Sigmoid colon (tissue), 7 donors: ENCODE data around the gene POLR3A. TPM values are rescaled to one million over a fixed set of nuclear protein-coding genes. Genes with fewer than 3 reads are reported as not detected.

Experiments used
- DNase-seq: peaks from one replicate; pipeline ENCODE4 v3.0.0-alpha.2; 2019
- H3K27ac ChIP-seq, 4 donors: fragments of 200-600 bp; sonication (generic); one replicate each; pipeline ENCODE4 v1.5.1; 2016 to 2019; ENCODE audit warnings: mild to moderate bottlenecking in 1 of 4
- H3K27me3 ChIP-seq, 3 donors: fragments of 200-600 bp; sonication (generic); one replicate each; pipeline ENCODE4 v1.5.1; 2019; ENCODE audit warnings: mild to moderate bottlenecking in 1 of 3
- H3K36me3 ChIP-seq, 4 donors: fragments of 200-600 bp; sonication (generic); one replicate each; pipeline ENCODE4 v1.5.1; 2016 to 2019
- H3K4me1 ChIP-seq, 4 donors: fragments of 200-600 bp; sonication (generic); one replicate each; pipeline ENCODE4 v1.5.1; 2017 to 2019
- H3K4me3 ChIP-seq, 4 donors: fragments of 200-600 bp; sonication (generic); one replicate each; pipeline ENCODE4 v1.5.1; 2017 to 2019; ENCODE audit warnings: mild to moderate bottlenecking in 2 of 4, moderate library complexity in 1 of 4
- H3K9me3 ChIP-seq, 4 donors: fragments of 200-600 bp in 3 of 4; sonication (generic) in 3 of 4; one replicate each; pipeline versions ENCODE4 v1.5.1 to v1.6.1; 2013 to 2019
- EP300 ChIP-seq, 4 donors: sonication (generic); formaldehyde crosslinking; IDR thresholded peaks; one replicate each; pipeline ENCODE4 v1.6.1; 2017; ENCODE audit warnings: antibody characterized with exemption in 4 of 4
- POLR2A ChIP-seq, 2 donors: fragments of 450-650 bp; IDR thresholded peaks; one replicate each; pipeline ENCODE4 v1.6.1; 2016; ENCODE audit warnings: antibody characterized with exemption in 2 of 2, mild to moderate bottlenecking in 2 of 2, moderate library complexity in 2 of 2
- POLR2AphosphoS5 ChIP-seq, 4 donors: sonication (generic); formaldehyde crosslinking; IDR thresholded peaks; one replicate each; pipeline ENCODE4 v1.6.1; 2017; ENCODE audit warnings: antibody characterized with exemption in 4 of 4
- WGBS, 2 donors: extraction: QIAGEN DNeasy Blood & Tissue Kit; methylation state at CpG; one replicate each; pipeline ENCODE4 v1.1.7; 2013; 5-methylcytosine and 5-hydroxymethylcytosine counted together
- intact Hi-C: fragments of 100-400 bp; cut with DNase I; formaldehyde crosslinking; loops from one replicate; pipeline ENCODE4 v1.15.1; 2023
- polyA plus RNA-seq, 3 donors: library from polyadenylated mRNA; stranded (reverse); fragments of 200-250 nt; gene quantifications; one replicate each; pipeline ENCODE4 v1.2.3, GENCODE V29; 2013
- total RNA-seq, 4 donors: library from RNA; depleted of rRNA; stranded (reverse); fragments of >200 nt; gene quantifications; one replicate each; pipeline ENCODE4 v1.1.0, GENCODE V29; 2016
- TF ChIP-seq, protein P1 (sequence below), 4 experiments: fragments of 450-650 bp in 3 of 4; fragments of 200-600 bp in 1 of 4; IDR thresholded peaks; one replicate each; pipeline ENCODE4 v1.5.1; 2016 to 2019; ENCODE audit warnings: antibody characterized with exemption in 4 of 4, mild to moderate bottlenecking in 3 of 4, moderate library complexity in 2 of 4
- donor health status: healthy with polysubstance abuse.
- donor health status: Bipolar disorder and iron deficiency.
- donor health status: healthy.

The POLR3A gene
- total and polyA plus RNA-seq, 7 donors: 1.6 to 13.0 (median 9.6) TPM

DNA sequence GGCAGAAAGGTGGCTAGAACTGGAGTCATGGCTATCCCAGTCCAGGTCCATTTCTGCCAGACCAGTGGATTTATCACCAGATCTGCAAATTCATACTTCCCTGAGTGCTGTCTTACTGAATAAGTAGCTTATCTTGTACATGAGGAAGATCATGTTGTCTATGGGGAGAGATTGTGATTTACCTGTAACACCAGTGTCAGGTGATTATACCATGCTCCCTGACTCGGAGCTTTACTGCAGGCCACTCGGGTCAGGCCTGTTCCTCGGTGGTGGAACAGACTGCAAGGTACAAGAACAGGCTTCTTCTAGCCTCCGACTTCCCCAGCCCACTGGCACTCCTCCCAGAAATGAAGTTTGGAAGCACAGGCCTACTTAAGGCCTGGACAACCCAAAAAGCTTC is 60.2 kb downstream of the POLR3A start:
- Histone ChIP-seq H3K27ac (peak overlapping the region; percentile 79 to 93 (median 90)), H3K9me3 (no peaks in the 10 kb centered on the region), H3K27me3 (no peaks in the 10 kb centered on the region), H3K36me3 (no peaks in the 10 kb centered on the region), H3K4me1 (peaks cover 0 to 46% (median 41%) of the 10 kb centered on the region in 4 donors), H3K4me3 (no peak overlapping the region)
- TF ChIP-seq POLR2A (IDR thresholded peaks at IDR 0.05): no peak
- TF ChIP-seq EP300 (IDR thresholded peaks at IDR 0.05): no peak
- TF ChIP-seq, protein P1, sequence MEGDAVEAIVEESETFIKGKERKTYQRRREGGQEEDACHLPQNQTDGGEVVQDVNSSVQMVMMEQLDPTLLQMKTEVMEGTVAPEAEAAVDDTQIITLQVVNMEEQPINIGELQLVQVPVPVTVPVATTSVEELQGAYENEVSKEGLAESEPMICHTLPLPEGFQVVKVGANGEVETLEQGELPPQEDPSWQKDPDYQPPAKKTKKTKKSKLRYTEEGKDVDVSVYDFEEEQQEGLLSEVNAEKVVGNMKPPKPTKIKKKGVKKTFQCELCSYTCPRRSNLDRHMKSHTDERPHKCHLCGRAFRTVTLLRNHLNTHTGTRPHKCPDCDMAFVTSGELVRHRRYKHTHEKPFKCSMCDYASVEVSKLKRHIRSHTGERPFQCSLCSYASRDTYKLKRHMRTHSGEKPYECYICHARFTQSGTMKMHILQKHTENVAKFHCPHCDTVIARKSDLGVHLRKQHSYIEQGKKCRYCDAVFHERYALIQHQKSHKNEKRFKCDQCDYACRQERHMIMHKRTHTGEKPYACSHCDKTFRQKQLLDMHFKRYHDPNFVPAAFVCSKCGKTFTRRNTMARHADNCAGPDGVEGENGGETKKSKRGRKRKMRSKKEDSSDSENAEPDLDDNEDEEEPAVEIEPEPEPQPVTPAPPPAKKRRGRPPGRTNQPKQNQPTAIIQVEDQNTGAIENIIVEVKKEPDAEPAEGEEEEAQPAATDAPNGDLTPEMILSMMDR (IDR thresholded peaks at IDR 0.05): no peak
- TF ChIP-seq POLR2AphosphoS5 (IDR thresholded peaks at IDR 0.05): no peak
- WGBS, 2 donors: 72 to 73% methylated on average over 4 of the region's 4 CpGs
- intact Hi-C loops: loop anchor here (1.0 to 2.0 kb wide), 2 partner anchors 42 to 123 kb away; partner anchors contain the start of gene DLG5
- DNase-seq: peak; percentile 81

DNA sequence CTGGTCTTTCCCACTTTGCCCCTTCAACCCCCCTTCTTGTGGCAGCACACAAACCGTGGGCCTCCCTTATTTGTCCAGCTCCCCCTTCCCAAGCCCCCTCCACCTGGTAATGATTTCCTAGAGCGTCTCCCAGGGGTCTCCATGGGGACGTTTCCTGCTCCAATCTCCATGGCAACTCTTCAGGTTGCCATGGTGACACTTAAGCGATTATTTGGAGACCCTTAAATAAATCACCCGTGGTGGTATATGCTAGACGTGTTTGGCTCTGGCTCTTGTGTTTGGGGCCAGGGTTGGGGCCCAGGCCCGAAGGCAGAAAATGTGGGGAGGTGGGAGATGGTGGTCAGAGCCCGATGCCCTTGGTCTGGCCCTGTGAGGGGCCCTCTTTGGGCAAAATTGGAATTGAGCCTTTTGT is 61.7 kb downstream of the POLR3A start:
- Histone ChIP-seq H3K9me3 (no peaks in the 10 kb centered on the region), H3K36me3 (no peaks in the 10 kb centered on the region), H3K4me1 (peaks cover 0 to 38% (median 35%) of the 10 kb centered on the region in 4 donors), H3K27ac (no peak overlapping the region), H3K4me3 (no peak overlapping the region), H3K27me3 (no peaks in the 10 kb centered on the region)
- intact Hi-C loops: loop anchor here (2.0 kb wide), 1 partner anchor 41 kb away; the partner anchor contains the start of gene DLG5
- DNase-seq: no peak
- TF ChIP-seq EP300 (IDR thresholded peaks at IDR 0.05) (no peak), POLR2AphosphoS5 (IDR thresholded peaks at IDR 0.05) (no peak), POLR2A (IDR thresholded peaks at IDR 0.05) (no peak)
- TF ChIP-seq, protein P1 (IDR thresholded peaks at IDR 0.05): no peak
- WGBS, 2 donors: 52 to 53% methylated on average over 8 of the region's 8 CpGs

- H3K9me3 ChIP-seq: no peaks in the 10 kb centered on the region
- H3K27me3 ChIP-seq: no peaks in the 10 kb centered on the region
- WGBS, 2 donors: 92 to 93% methylated on average over 5 of the region's 5 CpGs
- TF ChIP-seq, protein P1 (IDR thresholded peaks at IDR 0.05): no peak
- TF ChIP-seq EP300 (IDR thresholded peaks at IDR 0.05): no peak
- TF ChIP-seq POLR2AphosphoS5 (IDR thresholded peaks at IDR 0.05): no peak
- no peak for TF ChIP-seq POLR2A (IDR thresholded peaks at IDR 0.05)
- DNase-seq: no peak
- peaks cover 0 to 18% (median 17%) of the 10 kb centered on the region in 4 donors for H3K4me1 ChIP-seq
- H3K4me3 ChIP-seq: no peak overlapping the region
- no peaks in the 10 kb centered on the region for H3K36me3 ChIP-seq
- H3K27ac ChIP-seq: no peak overlapping the region
- intact Hi-C loops: no loop called here
Measured at GRCh38 chr10:77965294-77965693, 64.0 kb downstream of the POLR3A start.

- intact Hi-C loops: no loop called here
- H3K9me3 ChIP-seq: no peaks in the 10 kb centered on the region
- H3K36me3 ChIP-seq: no peaks in the 10 kb centered on the region
- H3K4me1 ChIP-seq: peaks cover 0 to 14% (median 12%) of the 10 kb centered on the region in 4 donors
- TF ChIP-seq POLR2AphosphoS5 (IDR thresholded peaks at IDR 0.05): no peak
- TF ChIP-seq EP300 (IDR thresholded peaks at IDR 0.05): no peak
- TF ChIP-seq, protein P1 (IDR thresholded peaks at IDR 0.05): no peak
- TF ChIP-seq POLR2A (IDR thresholded peaks at IDR 0.05): no peak
- DNase-seq: no peak
- no peaks in the 10 kb centered on the region for H3K27me3 ChIP-seq
- H3K4me3 ChIP-seq: no peak overlapping the region
- H3K27ac ChIP-seq: no peak overlapping the region
- 84 to 87% methylated on average over 1 of the region's 1 CpG for WGBS, 2 donors
Measured at GRCh38 chr10:77964811-77965210, 64.5 kb downstream of the POLR3A start.

GRCh38 chr10:77963901-77964300 is 65.4 kb downstream of the POLR3A start:
- no peak for DNase-seq
- no peaks in the 10 kb centered on the region for H3K9me3 ChIP-seq
- WGBS, 2 donors: 94 to 97% methylated on average over 7 of the region's 7 CpGs
- H3K4me1 ChIP-seq: peaks cover 0 to 5% (median 3%) of the 10 kb centered on the region in 4 donors
- no peak overlapping the region for H3K27ac ChIP-seq
- no peaks in the 10 kb centered on the region for H3K36me3 ChIP-seq
- intact Hi-C loops: no loop called here
- TF ChIP-seq EP300 (IDR thresholded peaks at IDR 0.05) (no peak), POLR2A (IDR thresholded peaks at IDR 0.05) (no peak), POLR2AphosphoS5 (IDR thresholded peaks at IDR 0.05) (no peak)
- TF ChIP-seq, protein P1 (IDR thresholded peaks at IDR 0.05): no peak
- H3K27me3 ChIP-seq: no peaks in the 10 kb centered on the region
- H3K4me3 ChIP-seq: no peak overlapping the region
